SU-DHL-6 (cell line): ENCODE results near the gene REN.

Experiments used
- EZH2phosphoT487 ChIP-seq: fragments of 200-600 bp; sonication (generic), shearing (Covaris generic); conservative IDR thresholded peaks from 2 replicates; pipeline ENCODE4 v1.6.1; 2018; ENCODE audit warnings: mild to moderate bottlenecking, antibody characterized with exemption, low read length, moderate library complexity, mixed read lengths
- TF ChIP-seq, protein P1 (sequence below): fragments of 200-600 bp; sonication (generic); IDR thresholded peaks from one replicate; pipeline ENCODE4 v1.5.1; 2017; ENCODE audit warnings: antibody characterized with exemption, mild to moderate bottlenecking, low read length, moderate library complexity; ENCODE audit not compliant: insufficient read depth, poor library complexity, severe bottlenecking

DNA sequence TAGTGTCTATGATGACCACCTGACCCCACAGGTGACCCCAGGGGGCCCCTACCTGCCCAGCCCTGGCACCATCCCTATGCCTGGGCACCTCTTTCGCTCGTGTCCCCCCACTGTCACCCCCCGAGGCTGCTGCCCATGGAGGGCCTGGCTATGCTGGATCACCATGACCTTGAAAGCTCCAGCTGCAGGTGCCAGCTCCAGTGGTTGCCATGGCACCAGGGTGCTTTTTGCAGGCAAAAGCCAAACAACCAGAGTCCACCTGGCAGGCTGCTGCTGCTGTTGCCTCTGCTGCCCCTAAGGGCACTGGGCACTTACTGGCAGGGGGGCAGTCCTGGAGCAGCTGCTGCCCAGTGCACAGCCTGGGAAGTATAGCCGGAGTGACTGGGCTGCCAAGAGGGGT lies 36.0 kb downstream of the REN start:
- TF ChIP-seq, protein P1, sequence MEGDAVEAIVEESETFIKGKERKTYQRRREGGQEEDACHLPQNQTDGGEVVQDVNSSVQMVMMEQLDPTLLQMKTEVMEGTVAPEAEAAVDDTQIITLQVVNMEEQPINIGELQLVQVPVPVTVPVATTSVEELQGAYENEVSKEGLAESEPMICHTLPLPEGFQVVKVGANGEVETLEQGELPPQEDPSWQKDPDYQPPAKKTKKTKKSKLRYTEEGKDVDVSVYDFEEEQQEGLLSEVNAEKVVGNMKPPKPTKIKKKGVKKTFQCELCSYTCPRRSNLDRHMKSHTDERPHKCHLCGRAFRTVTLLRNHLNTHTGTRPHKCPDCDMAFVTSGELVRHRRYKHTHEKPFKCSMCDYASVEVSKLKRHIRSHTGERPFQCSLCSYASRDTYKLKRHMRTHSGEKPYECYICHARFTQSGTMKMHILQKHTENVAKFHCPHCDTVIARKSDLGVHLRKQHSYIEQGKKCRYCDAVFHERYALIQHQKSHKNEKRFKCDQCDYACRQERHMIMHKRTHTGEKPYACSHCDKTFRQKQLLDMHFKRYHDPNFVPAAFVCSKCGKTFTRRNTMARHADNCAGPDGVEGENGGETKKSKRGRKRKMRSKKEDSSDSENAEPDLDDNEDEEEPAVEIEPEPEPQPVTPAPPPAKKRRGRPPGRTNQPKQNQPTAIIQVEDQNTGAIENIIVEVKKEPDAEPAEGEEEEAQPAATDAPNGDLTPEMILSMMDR = no peak
- no peak for TF ChIP-seq EZH2phosphoT487
